K562 (cell line): ENCODE results near the gene NPHP1. TPM values are rescaled to one million over a fixed set of nuclear protein-coding genes. Genes with fewer than 3 reads are reported as not detected.

Experiments used
- ATAC-seq: fragments of 200-7000 bp; cut with Tn5 transposase; 3 replicates; pipeline ENCODE4 v1.9.1; 2020; ENCODE audit warnings: moderate library complexity
- BruUV-seq: library from RNA; stranded (reverse); fragments of 400-500 nt; replicated peaks from 2 replicates; lab custom pipeline; 2021; lab: Mats Ljungman, UMichigan
- CTCF ChIA-PET: fragments of 300-600 bp; formaldehyde crosslinking; extraction: SDS; loops from one replicate; lab custom pipeline; 2021; ENCODE audit warnings: low intra/inter-chr PET ratio; lab: Yijun Ruan, JAX
- POLR2A ChIA-PET: fragments of 300-600, 350-650 bp; sonication (Branson Sonifier 250); formaldehyde crosslinking; extraction: SDS; loops from one replicate; lab custom pipeline; 2021; ENCODE audit warnings: antibody characterized with exemption, inconsistent platforms; lab: Yijun Ruan, JAX
- DNase-seq, 4 experiments: peaks; one replicate each; pipeline versions ENCODE4 v3.0.0 to v3.0.0-alpha.2; 2011 to 2018; ENCODE audit warnings: low spot score in 3 of 4, mixed read lengths in 3 of 4; ENCODE audit errors: extremely low read depth in 1 of 4
- FAIRE-seq: peaks from 2 replicates; lab custom pipeline; 2011; peaks lifted over from hg19 to GRCh38; lab: Jason Lieb, UNC
- H2AFZ ChIP-seq: 2 replicates; pipeline ENCODE4 v1.6.0; 2011; ENCODE audit warnings: low read depth, low read length, control low read depth, inconsistent platforms
- H3K27ac ChIP-seq: fragments of 200-600 bp; 3 replicates; pipeline ENCODE4 v1.8.0; 2011; ENCODE audit warnings: low read depth, mild to moderate bottlenecking, control low read depth, inconsistent platforms, low read length, moderate library complexity, mixed read lengths; ENCODE audit errors: extremely low read depth
- H3K27me3 ChIP-seq, 2 experiments: fragments of 300-600 bp in 1 of 2; 2 replicates in 1 of 2; 3 replicates in 1 of 2; pipeline versions ENCODE4 v1.6.0 to v1.8.0; 2011; ENCODE audit warnings: inconsistent platforms in 2 of 2, low read length in 2 of 2, mild to moderate bottlenecking in 1 of 2, mixed read lengths in 1 of 2, moderate library complexity in 1 of 2; ENCODE audit not compliant: control insufficient read depth in 2 of 2, insufficient read depth in 2 of 2
- H3K36me3 ChIP-seq: fragments of 300-600 bp; 3 replicates; pipeline ENCODE4 v1.8.0; 2011; ENCODE audit warnings: mild to moderate bottlenecking, low read length, inconsistent platforms; ENCODE audit not compliant: control insufficient read depth, insufficient read depth
- H3K4me1 ChIP-seq, 2 experiments: fragments of 200-600 bp in 1 of 2; replicated peaks in 1 of 2; 2 replicates in 1 of 2; 3 replicates in 1 of 2; pipeline versions ENCODE4 v1.5.1 to v1.8.0; 2011; ENCODE audit warnings: inconsistent platforms in 2 of 2, low read length in 2 of 2, mild to moderate bottlenecking in 1 of 2, mixed read lengths in 1 of 2, moderate library complexity in 1 of 2; ENCODE audit not compliant: control insufficient read depth in 2 of 2, insufficient read depth in 2 of 2
- H3K4me2 ChIP-seq: 2 replicates; pipeline ENCODE4 v1.6.1; 2011; ENCODE audit warnings: low read length, control low read depth, inconsistent platforms, mixed read lengths; ENCODE audit not compliant: insufficient read depth
- H3K4me3 ChIP-seq: fragments of 200-600 bp; sonication (generic), shearing (Covaris generic); 2 replicates; pipeline ENCODE4 v1.5.1; 2016; ENCODE audit warnings: control low read depth, inconsistent platforms
- H3K79me2 ChIP-seq: fragments of 200-600 bp; 3 replicates; pipeline ENCODE4 v1.8.0; 2011; ENCODE audit warnings: low read length, inconsistent platforms; ENCODE audit not compliant: control insufficient read depth, insufficient read depth
- H3K9ac ChIP-seq, 2 experiments: 2 replicates each; pipeline versions ENCODE4 v1.6.0 to v1.6.1; 2011; ENCODE audit warnings: low read depth in 2 of 2, low read length in 2 of 2, control low read depth in 1 of 2, inconsistent platforms in 1 of 2, mild to moderate bottlenecking in 1 of 2, mixed read lengths in 1 of 2; ENCODE audit not compliant: insufficient read depth in 1 of 2
- H3K9me1 ChIP-seq: one replicate; pipeline ENCODE4 v1.6.0; 2011; ENCODE audit warnings: inconsistent platforms, mild to moderate bottlenecking, low read length, moderate library complexity; ENCODE audit not compliant: control insufficient read depth, insufficient read depth
- H3K9me3 ChIP-seq: replicated peaks from 2 replicates; pipeline ENCODE4 v1.5.1; 2011; ENCODE audit warnings: low read depth, low read length, inconsistent platforms; ENCODE audit not compliant: control insufficient read depth, insufficient read depth
- H4K20me1 ChIP-seq: replicated peaks from 2 replicates; pipeline ENCODE4 v1.6.1; 2011; ENCODE audit warnings: low read length, inconsistent platforms, mixed read lengths; ENCODE audit not compliant: control insufficient read depth, insufficient read depth
- COPS2 ChIP-seq: fragments of 450-650 bp; conservative IDR thresholded peaks from 2 replicates; pipeline ENCODE4 v1.6.1; 2016; ENCODE audit warnings: mild to moderate bottlenecking, moderate library complexity
- HMG20B ChIP-seq: fragments of 250-450 bp; sonication (Bioruptor Pico); IDR thresholded peaks from 2 replicates; pipeline ENCODE4 v1.5.0; 2021; ENCODE audit warnings: mild to moderate bottlenecking
- LCOR ChIP-seq: sonication (generic); formaldehyde crosslinking; IDR thresholded peaks from 2 replicates; pipeline ENCODE4 v1.8.0; 2022; ENCODE audit warnings: mild to moderate bottlenecking, missing genetic modification reagents
- POLR2AphosphoS5 ChIP-seq: IDR thresholded peaks from 2 replicates; pipeline ENCODE4 v1.6.1; 2011; ENCODE audit warnings: mild to moderate bottlenecking, low read depth, low read length, moderate library complexity; ENCODE audit not compliant: control insufficient read depth, insufficient read depth
- SMC3 ChIP-seq: conservative IDR thresholded peaks from 2 replicates; pipeline ENCODE4 v1.6.1; 2011; ENCODE audit warnings: low read depth, low read length, improper control_type of control experiment; ENCODE audit not compliant: insufficient read depth
- SNIP1 ChIP-seq: fragments of 450-650 bp; IDR thresholded peaks from 2 replicates; pipeline ENCODE4 v1.7.1; 2017; ENCODE audit warnings: low read depth, mild to moderate bottlenecking
- ZNF609 ChIP-seq: sonication (generic); formaldehyde crosslinking; IDR thresholded peaks from 2 replicates; pipeline ENCODE4 v1.8.1; 2023; ENCODE audit warnings: missing genetic modification reagents, mild to moderate bottlenecking, borderline replicate concordance
- WGBS: fragments of 100-300 bp; shearing (Covaris generic); methylation state at CpG from one replicate; pipeline ENCODE4 v1.1.6; 2016; ENCODE audit warnings: low coverage, mixed read lengths; ENCODE audit not compliant: insufficient coverage; ENCODE audit errors: missing lambda C conversion rate; 5-methylcytosine and 5-hydroxymethylcytosine counted together
- in situ Hi-C: fragments of 300-500 bp; cut with MboI; formaldehyde crosslinking; loops from 4 replicates; pipeline ENCODE4 v1.15.0; 2018; ENCODE audit warnings: inconsistent platforms, mixed read lengths
- intact Hi-C: fragments of 100-400 bp; cut with micrococcal nuclease; formaldehyde crosslinking; loops from 2 replicates; pipeline ENCODE4 v1.14.2; 2022
- polyA plus RNA-seq, 8 experiments: library from polyadenylated mRNA; depleted of rRNA in 4 of 8; stranded (reverse) in 5 of 8; unstranded in 3 of 8; fragments of >200 nt; fragmentation: Nextera tagmentation in 2 of 8; fragmentation: Illumina TruSeq in 1 of 8; extraction: Ambion mirVana in 2 of 8; extraction: Trizol in 1 of 8; gene quantifications; 2 replicates each; pipeline versions ENCODE4 v1.2.1 to v1.2.3, GENCODE V29; 2011 to 2014; ENCODE audit warnings: inconsistent platforms in 1 of 8, missing spikeins in 1 of 8
- total RNA-seq, 7 experiments: library from RNA; depleted of rRNA in 6 of 7; stranded (reverse); fragments of >200 nt in 6 of 7; fragmentation: Illumina TruSeq in 2 of 7; extraction: Trizol in 2 of 7; gene quantifications; 2 replicates each; pipeline versions ENCODE4 v1.2.1 to v1.2.3, GENCODE V29; 2011 to 2021; ENCODE audit warnings: low replicate concordance in 1 of 7
- TF ChIP-seq, protein P1 (sequence below), 2 experiments: fragments of 450-650 bp; IDR thresholded peaks; 2 replicates each; pipeline ENCODE4 v1.6.1; 2016; ENCODE audit warnings: mild to moderate bottlenecking in 2 of 2, borderline replicate concordance in 1 of 2, low read depth in 1 of 2, moderate library complexity in 1 of 2

Gene NPHP1
- total and polyA plus RNA-seq, 9 of the 15 experiments (the other 6 are each of a cell fraction or from before 2014, with no cell fraction given), result 0.11 to 0.32 (median 0.20) TPM; not detected in 5

GRCh38 chr2:110166266-110166665 is 38.5 kb downstream of the NPHP1 start:
- no TSS peak for BruUV-seq
- no peak for DNase-seq
- Histone ChIP-seq H3K36me3 (no peaks in the 10 kb centered on the region), H3K4me2 (no peak overlapping the region), H3K27ac (no peak overlapping the region)
- TF ChIP-seq SMC3 (no peak), HMG20B (CRISPR knock-in tag) (no peak), COPS2 (no peak), SNIP1 (no peak), POLR2AphosphoS5 (no peak), ZNF609 (no peak), LCOR (CRISPR knock-in tag) (no peak)
- TF ChIP-seq, protein P1, sequence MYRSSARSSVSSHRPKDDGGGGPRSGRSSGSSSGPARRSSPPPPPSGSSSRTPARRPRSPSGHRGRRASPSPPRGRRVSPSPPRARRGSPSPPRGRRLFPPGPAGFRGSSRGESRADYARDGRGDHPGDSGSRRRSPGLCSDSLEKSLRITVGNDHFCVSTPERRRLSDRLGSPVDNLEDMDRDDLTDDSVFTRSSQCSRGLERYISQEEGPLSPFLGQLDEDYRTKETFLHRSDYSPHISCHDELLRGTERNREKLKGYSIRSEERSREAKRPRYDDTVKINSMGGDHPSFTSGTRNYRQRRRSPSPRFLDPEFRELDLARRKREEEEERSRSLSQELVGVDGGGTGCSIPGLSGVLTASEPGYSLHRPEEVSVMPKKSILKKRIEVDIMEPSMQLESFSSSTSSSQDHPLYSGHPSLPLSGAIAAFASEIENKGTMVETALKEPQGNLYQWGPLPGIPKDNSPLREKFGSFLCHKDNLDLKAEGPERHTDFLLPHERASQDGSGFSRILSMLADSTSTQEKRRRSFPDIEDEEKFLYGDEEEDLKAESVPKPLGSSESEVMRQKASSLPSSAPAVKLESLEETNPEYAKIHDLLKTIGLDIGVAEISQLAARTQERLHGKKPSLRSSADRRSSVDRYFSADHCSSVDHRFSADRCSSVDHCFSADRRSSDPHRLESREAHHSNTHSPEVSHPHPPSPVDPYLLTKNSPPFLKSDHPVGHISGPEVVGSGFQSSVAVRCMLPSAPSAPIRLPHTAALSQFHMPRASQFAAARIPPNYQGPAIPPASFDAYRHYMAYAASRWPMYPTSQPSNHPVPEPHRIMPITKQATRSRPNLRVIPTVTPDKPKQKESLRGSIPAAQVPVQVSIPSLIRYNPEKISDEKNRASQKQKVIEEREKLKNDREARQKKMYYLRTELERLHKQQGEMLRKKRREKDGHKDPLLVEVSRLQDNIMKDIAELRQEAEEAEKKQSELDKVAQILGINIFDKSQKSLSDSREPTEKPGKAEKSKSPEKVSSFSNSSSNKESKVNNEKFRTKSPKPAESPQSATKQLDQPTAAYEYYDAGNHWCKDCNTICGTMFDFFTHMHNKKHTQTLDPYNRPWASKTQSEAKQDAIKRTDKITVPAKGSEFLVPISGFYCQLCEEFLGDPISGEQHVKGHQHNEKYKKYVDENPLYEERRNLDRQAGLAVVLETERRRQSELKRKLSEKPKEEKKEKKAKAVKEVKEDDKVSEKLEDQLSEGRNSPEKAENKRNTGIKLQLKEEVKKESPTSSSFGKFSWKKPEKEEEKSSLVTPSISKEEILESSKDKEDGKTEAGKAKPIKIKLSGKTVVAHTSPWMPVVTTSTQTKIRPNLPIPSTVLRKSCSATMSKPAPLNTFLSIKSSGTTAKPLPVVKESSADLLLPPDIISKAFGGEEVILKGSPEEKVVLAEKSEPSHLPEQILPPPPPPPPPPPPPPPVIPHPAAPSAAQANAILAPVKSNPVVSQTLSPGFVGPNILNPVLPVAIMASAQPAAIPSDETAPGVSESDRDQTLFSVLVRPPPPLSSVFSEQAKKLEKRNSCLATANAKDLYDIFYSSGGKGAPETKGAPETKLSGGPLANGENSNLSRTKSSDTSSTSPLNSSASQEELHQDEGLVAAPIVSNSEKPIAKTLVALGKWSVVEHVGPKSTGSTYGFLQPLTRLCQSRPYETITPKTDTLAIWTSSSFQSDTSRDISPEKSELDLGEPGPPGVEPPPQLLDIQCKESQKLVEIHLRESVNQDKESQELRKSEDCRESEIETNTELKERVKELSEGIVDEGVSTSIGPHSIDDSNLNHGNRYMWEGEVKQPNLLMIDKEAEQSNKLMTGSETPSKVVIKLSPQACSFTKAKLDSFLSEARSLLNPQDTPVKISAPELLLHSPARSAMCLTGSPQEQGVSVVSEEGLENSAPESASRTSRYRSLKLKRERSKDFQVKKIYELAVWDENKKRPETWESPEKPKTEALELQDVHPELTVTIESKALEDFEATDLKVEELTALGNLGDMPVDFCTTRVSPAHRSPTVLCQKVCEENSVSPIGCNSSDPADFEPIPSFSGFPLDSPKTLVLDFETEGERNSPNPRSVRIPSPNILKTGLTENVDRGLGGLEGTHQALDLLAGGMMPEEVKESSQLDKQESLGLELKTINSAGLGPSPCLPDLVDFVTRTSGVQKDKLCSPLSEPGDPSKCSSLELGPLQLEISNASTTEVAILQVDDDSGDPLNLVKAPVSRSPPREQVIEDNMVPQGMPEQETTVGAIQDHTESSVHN (IDR thresholded peaks at IDR 0.05; ENCODE audit: borderline replicate concordance in 1 of 2, low read depth in 1 of 2), result no peak
- TF ChIP-seq, all 486 proteins: peak for 0
- Histone ChIP-seq H2AFZ (no peak overlapping the region), H3K79me2 (no peaks in the 10 kb centered on the region), H3K9ac (no peak overlapping the region), H3K4me3 (no peak overlapping the region), H4K20me1 (no peaks in the 10 kb centered on the region), H3K27me3 (no peaks in the 10 kb centered on the region; a peak in 1 of 5 replicates), H3K9me3 (no peaks in the 10 kb centered on the region), H3K4me1 (no peaks in the 10 kb centered on the region), H3K9me1 (no peaks in the 10 kb centered on the region)
- intact Hi-C loops, result no loop called here
- ChIA-PET CTCF (no interaction called here), POLR2A (interaction anchor here (1.0 kb wide), 1 partner anchor 13 kb away, joined by 4 read pairs; no protein-coding TSS in a partner anchor)
- FAIRE-seq (no peak), ATAC-seq (no peak)
- in situ Hi-C loops, result no loop called here
- WGBS, result 0% methylated on average over 2 of the region's 2 CpGs
